ENCODE results near the gene CCDC59. TPM values are rescaled to one million over a fixed set of nuclear protein-coding genes. Genes with fewer than 3 reads are reported as not detected.

The CCDC59 gene
- polyA plus RNA-seq, 2 of the 4 experiments (the other 2 are of a cell fraction) = 62.0 to 70.4 TPM

DNA sequence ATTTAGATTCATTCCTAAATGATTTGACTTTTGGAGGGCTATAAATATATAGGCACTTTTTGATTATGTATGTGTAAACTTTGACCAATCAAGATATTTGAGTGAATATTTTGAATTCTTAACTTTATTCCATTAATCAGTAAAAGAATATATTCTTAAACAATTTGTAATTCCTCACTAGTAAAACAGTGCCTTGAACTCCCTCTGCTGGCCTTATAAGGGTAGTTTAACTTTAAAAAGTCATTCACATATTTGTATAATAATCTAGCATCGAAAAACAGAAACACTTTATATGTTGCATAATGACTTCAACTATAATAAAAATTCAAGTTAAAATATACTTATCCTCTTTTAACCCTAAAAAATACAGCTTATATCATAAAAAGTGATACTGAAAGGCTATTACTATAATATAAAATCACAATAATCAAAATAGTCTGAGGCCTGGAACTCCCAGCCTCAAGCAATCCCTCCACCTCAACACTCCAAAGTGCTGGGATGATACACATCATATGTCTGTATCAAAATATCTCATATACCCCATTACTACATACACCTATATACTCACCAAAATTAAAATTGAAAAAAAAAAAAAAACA is 31.2 kb downstream of the CCDC59 start:
- CTCF ChIA-PET = interaction anchor here (0.7 to 2.6 kb wide), 2 partner anchors 26 to 31 kb away, joined by 3 to 6 read pairs; partner anchors contain the start of genes CCDC59 and METTL25
- FAIRE-seq (peak; percentile 56), DNase-seq (ENCODE audit: low read depth in 1 of 2, low spot score in 1 of 2) (peak; percentile 3 to 35), ATAC-seq (peak in 1 of 2 experiments; percentile 61; a peak in 2 of 6 replicates)
- Histone ChIP-seq H3K4me2 (no peak overlapping the region), H3K4me1 (no peaks in the 10 kb centered on the region), H3K9me3 (no peaks in the 10 kb centered on the region), H3K4me3 (no peak overlapping the region), H3K27ac (no peak overlapping the region)
- POLR2A ChIA-PET = no interaction called here
- 3% methylated on average over 1 of the region's 1 CpG for WGBS (ENCODE audit: missing lambda C conversion rate)
- TF ChIP-seq RAD21 (conservative IDR thresholded peaks at IDR 0.05 in 1 of 2, IDR thresholded peaks at IDR 0.05 in 1 of 2) = peak; percentile 70
- TF ChIP-seq, protein P1, sequence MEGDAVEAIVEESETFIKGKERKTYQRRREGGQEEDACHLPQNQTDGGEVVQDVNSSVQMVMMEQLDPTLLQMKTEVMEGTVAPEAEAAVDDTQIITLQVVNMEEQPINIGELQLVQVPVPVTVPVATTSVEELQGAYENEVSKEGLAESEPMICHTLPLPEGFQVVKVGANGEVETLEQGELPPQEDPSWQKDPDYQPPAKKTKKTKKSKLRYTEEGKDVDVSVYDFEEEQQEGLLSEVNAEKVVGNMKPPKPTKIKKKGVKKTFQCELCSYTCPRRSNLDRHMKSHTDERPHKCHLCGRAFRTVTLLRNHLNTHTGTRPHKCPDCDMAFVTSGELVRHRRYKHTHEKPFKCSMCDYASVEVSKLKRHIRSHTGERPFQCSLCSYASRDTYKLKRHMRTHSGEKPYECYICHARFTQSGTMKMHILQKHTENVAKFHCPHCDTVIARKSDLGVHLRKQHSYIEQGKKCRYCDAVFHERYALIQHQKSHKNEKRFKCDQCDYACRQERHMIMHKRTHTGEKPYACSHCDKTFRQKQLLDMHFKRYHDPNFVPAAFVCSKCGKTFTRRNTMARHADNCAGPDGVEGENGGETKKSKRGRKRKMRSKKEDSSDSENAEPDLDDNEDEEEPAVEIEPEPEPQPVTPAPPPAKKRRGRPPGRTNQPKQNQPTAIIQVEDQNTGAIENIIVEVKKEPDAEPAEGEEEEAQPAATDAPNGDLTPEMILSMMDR (IDR thresholded peaks at IDR 0.05) = peak; percentile 55; the same call in 2 of the 3 replicates
- no peak for TF ChIP-seq CBX2 (IDR thresholded peaks at IDR 0.05; ENCODE audit: borderline replicate concordance, low read depth)
- TF ChIP-seq SMC3 (IDR thresholded peaks at IDR 0.05) = peak; percentile 64

DNA sequence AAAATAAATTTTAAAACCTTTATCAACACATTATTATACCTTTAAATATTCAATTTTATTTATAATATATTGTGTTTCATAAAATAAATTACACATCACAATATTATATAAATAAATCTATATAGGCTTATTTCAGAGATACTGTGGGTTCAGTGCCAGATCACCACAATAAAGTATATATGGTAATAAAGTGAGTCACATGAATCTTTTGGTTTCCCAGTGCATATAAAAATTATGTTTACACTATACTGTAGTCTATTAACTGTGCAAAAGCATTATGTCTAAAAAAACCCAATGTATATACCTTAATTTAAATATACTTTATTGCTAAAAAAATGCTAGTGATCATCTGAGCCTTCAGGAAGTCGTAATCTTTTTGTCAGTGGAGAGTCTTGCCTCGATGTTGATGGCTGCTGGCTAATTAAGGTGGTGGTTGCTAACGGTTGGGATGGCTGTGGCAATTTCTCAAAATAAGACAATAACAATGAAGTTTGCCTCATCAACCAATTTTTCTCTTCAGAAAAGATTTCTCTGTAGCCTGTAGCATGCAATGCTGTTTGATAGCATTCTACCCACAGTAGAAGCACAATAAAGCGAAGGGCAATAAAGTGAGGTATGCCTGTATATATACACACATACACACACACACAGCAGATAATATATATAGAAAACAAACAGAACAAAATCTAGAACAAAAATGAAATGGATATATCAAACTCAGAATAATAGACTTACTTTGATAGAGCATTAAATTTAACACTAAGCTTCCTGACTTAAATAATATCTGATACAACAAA is 32.4 kb downstream of the CCDC59 start:
- DNase-seq (ENCODE audit: low read depth in 1 of 2, low spot score in 1 of 2) (no peak), FAIRE-seq (no peak), ATAC-seq (no peak)
- no peak overlapping the region for H3K4me2 ChIP-seq
- 23% methylated on average over 4 of the region's 4 CpGs for WGBS (ENCODE audit: missing lambda C conversion rate)
- H3K9me3 ChIP-seq = no peaks in the 10 kb centered on the region
- POLR2A ChIA-PET = no interaction called here
- CTCF ChIA-PET = no interaction called here
- H3K27ac ChIP-seq = no peak overlapping the region
- no peak for TF ChIP-seq SMC3 (IDR thresholded peaks at IDR 0.05)
- TF ChIP-seq EP300 (IDR thresholded peaks at IDR 0.05) = no peak
- H3K4me1 ChIP-seq = no peaks in the 10 kb centered on the region
- H3K4me3 ChIP-seq = no peak overlapping the region

DNA sequence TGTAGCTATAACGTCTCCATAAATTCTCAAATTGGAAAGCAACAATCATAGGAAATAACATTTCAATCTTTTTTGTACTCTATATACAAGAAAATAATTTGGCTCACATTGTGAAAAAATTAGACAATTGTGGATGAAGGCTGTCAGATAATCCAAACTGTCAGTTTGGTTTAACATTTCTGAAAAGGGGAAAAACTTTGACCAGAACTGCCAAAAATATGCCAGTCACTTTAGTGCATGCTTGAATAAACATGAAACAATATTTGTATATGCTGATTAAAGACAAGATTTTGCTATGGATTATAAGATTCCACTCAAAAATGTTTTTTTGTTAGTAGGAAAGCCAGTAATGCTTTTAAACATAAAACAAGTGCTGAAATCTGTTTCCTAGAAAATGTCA is 38.9 kb downstream of the CCDC59 start:
- Histone ChIP-seq H3K9me3 (no peaks in the 10 kb centered on the region), H3K4me1 (no peaks in the 10 kb centered on the region), H3K4me2 (no peak overlapping the region), H3K4me3 (no peak overlapping the region), H3K27ac (no peak overlapping the region)
- FAIRE-seq (no peak), ATAC-seq (no peak), DNase-seq (ENCODE audit: low read depth in 1 of 2, low spot score in 1 of 2) (no peak)
- ChIA-PET POLR2A (no interaction called here), CTCF (no interaction called here)
- TF ChIP-seq CEBPB (IDR thresholded peaks at IDR 0.05) (no peak), HOXA7 (CRISPR knock-in tag; IDR thresholded peaks at IDR 0.05) (no peak), MAZ (IDR thresholded peaks at IDR 0.05; ENCODE audit: borderline replicate concordance, low read depth, low read length) (no peak), MAFK (IDR thresholded peaks at IDR 0.05; ENCODE audit: partially characterized antibody) (no peak), CHD2 (IDR thresholded peaks at IDR 0.05; ENCODE audit: low read length, partially characterized antibody) (no peak), FOXS1 (CRISPR knock-in tag; IDR thresholded peaks at IDR 0.05) (no peak), HEYL (CRISPR knock-in tag; IDR thresholded peaks at IDR 0.05) (no peak)
- WGBS (ENCODE audit: missing lambda C conversion rate) = 3% methylated on average over 1 of the region's 1 CpG

DNA sequence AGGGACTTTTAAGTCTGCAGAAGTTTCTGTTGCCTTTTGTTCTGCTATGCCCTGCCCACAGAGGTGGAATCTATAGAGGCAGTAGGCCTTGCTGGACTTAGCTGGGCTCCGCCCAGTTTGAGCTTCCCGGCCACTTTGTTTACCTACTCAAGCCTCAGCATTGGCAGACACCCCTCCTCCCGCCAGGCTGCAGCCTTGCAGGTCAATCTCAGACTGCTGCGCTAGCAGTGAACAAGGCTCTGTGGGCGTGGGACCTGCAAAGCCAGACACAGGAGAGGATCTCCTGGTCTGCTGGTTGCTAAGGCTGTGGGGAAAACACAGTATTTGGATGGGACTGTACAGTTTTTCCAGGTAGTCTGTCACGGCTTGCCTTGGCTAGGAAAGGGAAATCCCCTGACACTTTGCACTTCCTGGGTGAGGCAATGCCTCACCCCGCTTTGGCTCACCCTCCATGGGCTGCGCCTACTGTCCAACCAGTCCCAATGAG is 43.7 kb downstream of the CCDC59 start:
- no peaks in the 10 kb centered on the region for H3K4me1 ChIP-seq
- 11% methylated on average over 8 of the region's 8 CpGs for WGBS (ENCODE audit: missing lambda C conversion rate)
- FAIRE-seq (no peak), ATAC-seq (peak in 1 of 2 experiments; percentile 67; a peak in 3 of 6 replicates), DNase-seq (ENCODE audit: low read depth in 1 of 2, low spot score in 1 of 2) (peak in 1 of 2 experiments; percentile 22)
- no peak overlapping the region for H3K4me3 ChIP-seq
- ChIA-PET CTCF (no interaction called here), POLR2A (interaction anchor here (1.0 kb wide), 1 partner anchor 44 kb away, joined by 3 read pairs; the partner anchor contains the start of genes CCDC59 and METTL25)
- TF ChIP-seq CBX2 (IDR thresholded peaks at IDR 0.05; ENCODE audit: borderline replicate concordance, low read depth) (no peak), ZSCAN20 (CRISPR knock-in tag; IDR thresholded peaks at IDR 0.05) (no peak), HDAC2 (IDR thresholded peaks at IDR 0.05) (no peak), ZFP36 (IDR thresholded peaks at IDR 0.05; ENCODE audit: borderline replicate concordance, partially characterized antibody) (no peak), MYC (IDR thresholded peaks at IDR 0.05; ENCODE audit: borderline replicate concordance, low read length) (no peak), RNF2 (IDR thresholded peaks at IDR 0.05; ENCODE audit: borderline replicate concordance, low read depth) (no peak), RCOR1 (IDR thresholded peaks at IDR 0.05; ENCODE audit: low read depth, low read length) (no peak)
- TF ChIP-seq, protein P2, sequence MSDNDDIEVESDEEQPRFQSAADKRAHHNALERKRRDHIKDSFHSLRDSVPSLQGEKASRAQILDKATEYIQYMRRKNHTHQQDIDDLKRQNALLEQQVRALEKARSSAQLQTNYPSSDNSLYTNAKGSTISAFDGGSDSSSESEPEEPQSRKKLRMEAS (IDR thresholded peaks at IDR 0.05) = no peak
- TF ChIP-seq, protein P3, sequence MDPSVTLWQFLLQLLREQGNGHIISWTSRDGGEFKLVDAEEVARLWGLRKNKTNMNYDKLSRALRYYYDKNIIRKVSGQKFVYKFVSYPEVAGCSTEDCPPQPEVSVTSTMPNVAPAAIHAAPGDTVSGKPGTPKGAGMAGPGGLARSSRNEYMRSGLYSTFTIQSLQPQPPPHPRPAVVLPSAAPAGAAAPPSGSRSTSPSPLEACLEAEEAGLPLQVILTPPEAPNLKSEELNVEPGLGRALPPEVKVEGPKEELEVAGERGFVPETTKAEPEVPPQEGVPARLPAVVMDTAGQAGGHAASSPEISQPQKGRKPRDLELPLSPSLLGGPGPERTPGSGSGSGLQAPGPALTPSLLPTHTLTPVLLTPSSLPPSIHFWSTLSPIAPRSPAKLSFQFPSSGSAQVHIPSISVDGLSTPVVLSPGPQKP (IDR thresholded peaks at IDR 0.05; ENCODE audit: low read depth, low read length) = no peak
- H3K4me2 ChIP-seq = peak overlapping the region; percentile 50
- H3K9me3 ChIP-seq = no peaks in the 10 kb centered on the region
- no peak overlapping the region for H3K27ac ChIP-seq

All from A549 (cell line).